Measurements from ENCODE around the gene HOXA1.
A peak's percentile ranks its signal among the peaks of the same experiment; 100 is the strongest.
"Not testable (repeated sequence)": the region's sequence is repeated elsewhere in the genome, so short reads cannot be mapped to it uniquely, and the experiment has no call there.

Gene HOXA1

GRCh38 chr7:27071622-27072390, 24.0 kb downstream of the HOXA1 start:
- H3K4me3 Mint-ChIP-seq, result no peak overlapping the region
- no peaks in the 10 kb centered on the region for H3K36me3 Mint-ChIP-seq
- no peaks in the 10 kb centered on the region for H3K9me3 Mint-ChIP-seq
- ATAC-seq, result no peak
- no peak overlapping the region for H3K27ac Mint-ChIP-seq
- no peaks in the 10 kb centered on the region for H3K4me1 Mint-ChIP-seq
- H3K27me3 Mint-ChIP-seq, result peaks cover 20% of the 10 kb centered on the region

DNA sequence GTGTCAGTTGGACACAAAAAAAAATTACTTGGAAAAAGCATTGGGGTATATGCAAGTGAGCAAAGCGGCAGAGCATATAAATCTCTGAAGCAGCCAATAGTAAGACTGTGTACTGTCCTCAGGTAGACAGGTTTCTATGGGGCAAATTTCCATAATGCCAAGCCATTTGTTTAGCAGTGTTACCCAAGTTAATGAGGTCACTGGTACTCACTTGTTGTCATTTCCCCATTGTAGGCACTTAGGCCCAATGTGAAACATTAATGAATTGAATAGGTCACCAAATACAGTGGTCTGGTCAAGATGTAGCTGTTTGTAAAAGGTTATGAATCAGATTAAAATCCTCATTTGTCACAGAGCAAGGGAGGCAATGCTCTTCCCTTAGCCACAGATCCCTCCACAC, 27.5 kb downstream of the HOXA1 start:
- H3K9me3 Mint-ChIP-seq, result no peaks in the 10 kb centered on the region
- H3K27ac Mint-ChIP-seq, result no peak overlapping the region
- peaks cover 24% of the 10 kb centered on the region for H3K27me3 Mint-ChIP-seq
- ATAC-seq, result no peak
- no peak overlapping the region for H3K4me3 Mint-ChIP-seq
- no peaks in the 10 kb centered on the region for H3K36me3 Mint-ChIP-seq
- H3K4me1 Mint-ChIP-seq, result no peaks in the 10 kb centered on the region

DNA sequence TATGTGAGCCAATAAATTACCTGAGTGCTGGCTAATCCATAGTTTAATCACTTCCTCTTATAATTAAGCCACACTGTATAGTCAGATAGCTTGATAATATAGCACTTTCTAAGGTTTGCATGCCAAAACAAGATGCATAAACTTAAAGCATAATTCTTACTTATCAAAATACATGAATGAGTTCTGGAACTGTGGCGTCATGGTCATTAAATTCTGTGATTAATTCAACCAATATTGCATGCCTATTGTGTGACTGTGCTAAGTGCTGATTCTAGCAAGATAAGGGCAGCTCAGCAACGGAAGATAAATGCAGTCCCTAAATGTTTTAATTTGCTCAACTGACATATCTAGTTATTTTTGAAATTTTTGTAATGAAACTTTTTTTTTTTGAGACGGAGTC, 29.7 kb downstream of the HOXA1 start:
- H3K4me3 Mint-ChIP-seq, result no peak overlapping the region
- no peaks in the 10 kb centered on the region for H3K9me3 Mint-ChIP-seq
- no peaks in the 10 kb centered on the region for H3K36me3 Mint-ChIP-seq
- H3K27me3 Mint-ChIP-seq, result peaks cover 24% of the 10 kb centered on the region
- no peak for ATAC-seq
- no peaks in the 10 kb centered on the region for H3K4me1 Mint-ChIP-seq
- no peak overlapping the region for H3K27ac Mint-ChIP-seq

DNA sequence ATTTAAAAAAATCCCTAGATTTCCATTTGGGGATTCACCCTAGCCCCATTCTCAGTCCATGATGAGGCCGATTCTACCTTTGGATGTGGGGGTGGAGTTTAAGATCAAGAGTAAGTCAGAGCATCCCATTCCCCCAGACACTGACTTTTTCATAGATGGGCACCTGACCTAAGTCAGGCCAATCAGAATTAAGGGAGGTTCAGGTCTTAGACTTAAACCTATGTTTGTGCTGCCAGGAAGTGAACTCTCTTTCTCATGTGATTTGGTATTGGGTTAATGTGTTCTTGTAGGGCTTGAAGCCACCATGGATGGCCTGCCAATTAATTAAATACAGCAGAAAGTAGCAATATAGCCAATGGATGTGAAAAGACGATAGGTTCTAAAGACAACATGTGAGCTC, 30.1 kb downstream of the HOXA1 start:
- no peaks in the 10 kb centered on the region for H3K9me3 Mint-ChIP-seq
- H3K4me1 Mint-ChIP-seq, result no peaks in the 10 kb centered on the region
- H3K27me3 Mint-ChIP-seq, result peaks cover 24% of the 10 kb centered on the region
- H3K4me3 Mint-ChIP-seq, result no peak overlapping the region
- no peaks in the 10 kb centered on the region for H3K36me3 Mint-ChIP-seq
- no peak overlapping the region for H3K27ac Mint-ChIP-seq
- no peak for ATAC-seq

- no peak for ATAC-seq
Measured at GRCh38 chr7:27064661-27065060, 31.1 kb downstream of the HOXA1 start.

GRCh38 chr7:27064159-27064558, 31.6 kb downstream of the HOXA1 start:
- no peaks in the 10 kb centered on the region for H3K4me1 Mint-ChIP-seq
- H3K27me3 Mint-ChIP-seq, result peaks cover 34% of the 10 kb centered on the region
- H3K9me3 Mint-ChIP-seq, result no peaks in the 10 kb centered on the region
- no peaks in the 10 kb centered on the region for H3K36me3 Mint-ChIP-seq
- no peak for ATAC-seq
- H3K4me3 Mint-ChIP-seq, result no peak overlapping the region
- H3K27ac Mint-ChIP-seq, result no peak overlapping the region

More at GRCh38 chr7:27064661-27065060, 31.1 kb downstream of the HOXA1 start:
- peaks cover 30% of the 10 kb centered on the region for H3K27me3 Mint-ChIP-seq
- no peaks in the 10 kb centered on the region for H3K9me3 Mint-ChIP-seq
- no peaks in the 10 kb centered on the region for H3K4me1 Mint-ChIP-seq
- no peaks in the 10 kb centered on the region for H3K36me3 Mint-ChIP-seq
- H3K27ac Mint-ChIP-seq, result no peak overlapping the region
- no peak overlapping the region for H3K4me3 Mint-ChIP-seq

GRCh38 chr7:27062946-27063345, 32.9 kb downstream of the HOXA1 start:
- Mint-ChIP-seq H3K36me3 (no peaks in the 10 kb centered on the region), H3K4me3 (no peak overlapping the region), H3K4me1 (no peaks in the 10 kb centered on the region)

DNA sequence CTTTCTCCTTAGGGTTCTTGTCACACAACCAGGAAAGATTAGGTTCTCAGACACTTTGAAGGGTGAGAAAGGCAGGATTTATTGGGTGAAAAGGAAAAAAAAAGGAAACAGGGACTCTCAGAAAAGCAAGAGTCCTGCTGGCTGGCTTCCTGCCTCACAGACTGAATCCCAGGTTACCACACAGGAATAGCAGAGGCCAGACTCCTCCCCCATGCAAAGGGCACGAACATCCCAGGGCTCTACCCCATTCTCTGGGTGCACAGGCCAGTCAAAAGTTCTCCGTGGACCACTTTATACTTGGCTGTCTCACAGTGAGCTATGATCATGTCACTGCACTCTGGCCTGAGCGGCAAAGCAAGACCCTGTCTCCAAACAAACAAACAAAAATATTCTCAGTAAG, 42.6 kb downstream of the HOXA1 start:
- Mint-ChIP-seq H3K27ac (no peak overlapping the region), H3K4me3 (no peak overlapping the region), H3K9me3 (no peaks in the 10 kb centered on the region), H3K27me3 (no peaks in the 10 kb centered on the region), H3K36me3 (no peaks in the 10 kb centered on the region), H3K4me1 (no peaks in the 10 kb centered on the region)
- no peak for ATAC-seq

More at GRCh38 chr7:27062946-27063345, 32.9 kb downstream of the HOXA1 start:
- no peaks in the 10 kb centered on the region for H3K9me3 Mint-ChIP-seq
- no peak overlapping the region for H3K27ac Mint-ChIP-seq
- H3K27me3 Mint-ChIP-seq, result peaks cover 32% of the 10 kb centered on the region
- ATAC-seq, result no peak

DNA sequence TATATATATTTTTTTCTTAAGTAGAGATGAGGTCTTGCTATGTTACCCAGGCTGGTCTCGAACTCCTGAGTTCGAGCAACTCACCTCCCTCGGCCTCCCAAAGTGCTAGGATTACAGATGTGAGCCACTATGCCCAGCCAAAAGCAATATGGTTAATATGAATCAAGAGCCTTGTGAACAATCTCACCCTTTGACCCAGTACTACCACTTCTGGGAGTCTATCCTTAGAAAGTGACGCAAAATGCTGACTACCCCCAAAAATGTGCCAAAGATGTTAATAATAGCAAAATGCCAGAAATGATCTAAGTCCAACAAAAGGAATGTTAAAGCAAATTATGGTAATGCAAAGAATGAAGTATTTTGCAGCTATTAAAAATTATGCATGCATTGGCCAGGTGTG, 44.3 kb downstream of the HOXA1 start:
- H3K4me3 Mint-ChIP-seq, result no peak overlapping the region
- no peaks in the 10 kb centered on the region for H3K36me3 Mint-ChIP-seq

GRCh38 chr7:27048438-27048837, 47.4 kb downstream of the HOXA1 start:
- H3K9me3 Mint-ChIP-seq, result no peaks in the 10 kb centered on the region
- no peak overlapping the region for H3K4me3 Mint-ChIP-seq
- H3K4me1 Mint-ChIP-seq, result no peaks in the 10 kb centered on the region
- no peak overlapping the region for H3K27ac Mint-ChIP-seq
- H3K27me3 Mint-ChIP-seq, result no peaks in the 10 kb centered on the region
- H3K36me3 Mint-ChIP-seq, result no peaks in the 10 kb centered on the region
- ATAC-seq, result peak; percentile 24

More for the DNA sequence above, 44.3 kb downstream of the HOXA1 start:
- Mint-ChIP-seq H3K9me3 (no peaks in the 10 kb centered on the region), H3K27me3 (no peaks in the 10 kb centered on the region), H3K27ac (no peak overlapping the region), H3K4me1 (no peaks in the 10 kb centered on the region)
- ATAC-seq, result no peak

DNA sequence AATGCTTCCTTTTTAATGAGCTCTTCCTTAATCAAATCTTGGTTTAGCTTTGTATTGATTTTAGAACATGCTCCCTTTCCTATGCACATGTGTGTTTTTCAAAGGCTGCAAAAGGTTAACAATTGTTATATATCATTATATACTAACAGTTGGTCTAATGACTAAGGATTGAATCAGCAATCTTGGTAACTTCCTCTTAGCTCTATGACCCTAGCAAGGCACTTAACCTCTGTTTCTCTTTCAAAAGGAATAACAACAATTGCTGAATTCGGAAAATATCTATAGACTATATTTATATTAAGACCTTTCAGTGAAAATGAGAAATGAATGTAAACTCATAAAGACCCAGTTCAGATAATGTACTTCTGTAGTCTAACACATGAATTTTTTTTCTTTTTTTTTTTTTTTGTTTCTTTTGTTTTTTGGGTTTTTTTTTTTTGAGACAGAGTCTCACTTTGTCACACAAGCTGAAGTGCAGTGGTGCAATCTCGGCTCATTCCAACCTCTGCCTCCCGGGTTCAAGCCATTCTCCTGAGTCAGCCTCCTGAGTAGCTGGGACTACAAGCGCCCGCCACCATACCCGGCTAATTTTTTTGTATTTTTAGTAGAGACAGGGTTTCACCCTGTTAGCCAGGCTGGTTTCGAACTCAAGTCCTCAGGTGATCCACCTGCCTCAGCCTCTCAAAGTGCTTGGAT, 48.8 kb downstream of the HOXA1 start:
- Mint-ChIP-seq H3K4me1 (no peaks in the 10 kb centered on the region), H3K36me3 (no peaks in the 10 kb centered on the region), H3K4me3 (no peak overlapping the region), H3K27me3 (peaks cover 11% of the 10 kb centered on the region), H3K27ac (no peak overlapping the region), H3K9me3 (no peaks in the 10 kb centered on the region)
- ATAC-seq, result no peak

- not testable (repeated sequence) for H3K36me3 Mint-ChIP-seq, H3K9me3 Mint-ChIP-seq, H3K27ac Mint-ChIP-seq, H3K4me3 Mint-ChIP-seq, H3K4me1 Mint-ChIP-seq, ATAC-seq
- H3K27me3 Mint-ChIP-seq, result peaks cover 11% of the 10 kb centered on the region
Measured at GRCh38 chr7:27045972-27046371, 49.8 kb downstream of the HOXA1 start.

GRCh38 chr7:27045066-27045465, 50.7 kb downstream of the HOXA1 start:
- H3K9me3 Mint-ChIP-seq, H3K27ac Mint-ChIP-seq, H3K4me3 Mint-ChIP-seq, H3K4me1 Mint-ChIP-seq, ATAC-seq, H3K36me3 Mint-ChIP-seq: not testable (repeated sequence)
- peaks cover 11% of the 10 kb centered on the region for H3K27me3 Mint-ChIP-seq

Data from stimulated activated memory B cell treated with anti-CD40 and anti-IgM and Interleukin-4, amounts not matched to agents 10 μg/mL and 1 μg/mL and 100 μg/mL, for 72 hours (primary cell).